ENCODE results near the gene WFIKKN1. TPM values are rescaled to one million over a fixed set of nuclear protein-coding genes. Genes with fewer than 3 reads are reported as not detected.

Gene WFIKKN1
- total RNA-seq, 4 donors from 2014 or later, result 2.3 to 13.1 (median 4.2) TPM

- no peak for DNase-seq
- H3K36me3 ChIP-seq, result no peaks in the 10 kb centered on the region
- 96% methylated on average over 12 of the region's 12 CpGs; no CpG with 5 or more reads in 1 of the 2 donors for WGBS, 2 donors (ENCODE audit: low coverage in 1 of 2)
- peaks cover 8 to 14% (median 12%) of the 10 kb centered on the region in 4 donors for H3K4me1 ChIP-seq
- no peak overlapping the region for H3K4me3 ChIP-seq
- intact Hi-C loops (cut with DNase I; ENCODE audit: low total_unique reads), result no loop called here
- H3K27ac ChIP-seq, result no peak overlapping the region
- H3K9me3 ChIP-seq, result no peaks in the 10 kb centered on the region
- in situ Hi-C loops (cut with MboI; ENCODE audit: low pct_ligation_motif_present in 1 of 4, low pct_unique_long_range_greater_than_20kb in 1 of 4, low sequenced_read_pairs in 3 of 4), result no loop called here
- TF ChIP-seq CTCF (IDR thresholded peaks at IDR 0.05) (no peak), EP300 (IDR thresholded peaks at IDR 0.05; ENCODE audit: low read depth) (no peak), POLR2AphosphoS5 (IDR thresholded peaks at IDR 0.05) (no peak), POLR2A (IDR thresholded peaks at IDR 0.05) (no peak)
- no peaks in the 10 kb centered on the region for H3K27me3 ChIP-seq
These were observed 23.2 kb downstream of the WFIKKN1 start for GRCh38 chr16:654034-654433.

- Histone ChIP-seq H3K4me3 (no peak overlapping the region), H3K36me3 (no peaks in the 10 kb centered on the region), H3K27ac (no peak overlapping the region), H3K9me3 (no peaks in the 10 kb centered on the region), H3K27me3 (no peaks in the 10 kb centered on the region), H3K4me1 (peaks cover 10 to 16% (median 14%) of the 10 kb centered on the region in 4 donors)
- DNase-seq, result no peak
- TF ChIP-seq POLR2A (IDR thresholded peaks at IDR 0.05) (no peak), EP300 (IDR thresholded peaks at IDR 0.05; ENCODE audit: low read depth) (no peak), CTCF (IDR thresholded peaks at IDR 0.05) (no peak), POLR2AphosphoS5 (IDR thresholded peaks at IDR 0.05) (no peak)
- intact Hi-C loops (cut with DNase I; ENCODE audit: low total_unique reads), result no loop called here
- WGBS, 2 donors (ENCODE audit: low coverage in 1 of 2), result 100% methylated on average over 11 of the region's 22 CpGs; no CpG with 5 or more reads in 1 of the 2 donors
- in situ Hi-C loops (cut with MboI; ENCODE audit: low pct_ligation_motif_present in 1 of 4, low pct_unique_long_range_greater_than_20kb in 1 of 4, low sequenced_read_pairs in 3 of 4), result no loop called here
These were observed 26.7 kb downstream of the WFIKKN1 start for GRCh38 chr16:657487-657886.

DNA sequence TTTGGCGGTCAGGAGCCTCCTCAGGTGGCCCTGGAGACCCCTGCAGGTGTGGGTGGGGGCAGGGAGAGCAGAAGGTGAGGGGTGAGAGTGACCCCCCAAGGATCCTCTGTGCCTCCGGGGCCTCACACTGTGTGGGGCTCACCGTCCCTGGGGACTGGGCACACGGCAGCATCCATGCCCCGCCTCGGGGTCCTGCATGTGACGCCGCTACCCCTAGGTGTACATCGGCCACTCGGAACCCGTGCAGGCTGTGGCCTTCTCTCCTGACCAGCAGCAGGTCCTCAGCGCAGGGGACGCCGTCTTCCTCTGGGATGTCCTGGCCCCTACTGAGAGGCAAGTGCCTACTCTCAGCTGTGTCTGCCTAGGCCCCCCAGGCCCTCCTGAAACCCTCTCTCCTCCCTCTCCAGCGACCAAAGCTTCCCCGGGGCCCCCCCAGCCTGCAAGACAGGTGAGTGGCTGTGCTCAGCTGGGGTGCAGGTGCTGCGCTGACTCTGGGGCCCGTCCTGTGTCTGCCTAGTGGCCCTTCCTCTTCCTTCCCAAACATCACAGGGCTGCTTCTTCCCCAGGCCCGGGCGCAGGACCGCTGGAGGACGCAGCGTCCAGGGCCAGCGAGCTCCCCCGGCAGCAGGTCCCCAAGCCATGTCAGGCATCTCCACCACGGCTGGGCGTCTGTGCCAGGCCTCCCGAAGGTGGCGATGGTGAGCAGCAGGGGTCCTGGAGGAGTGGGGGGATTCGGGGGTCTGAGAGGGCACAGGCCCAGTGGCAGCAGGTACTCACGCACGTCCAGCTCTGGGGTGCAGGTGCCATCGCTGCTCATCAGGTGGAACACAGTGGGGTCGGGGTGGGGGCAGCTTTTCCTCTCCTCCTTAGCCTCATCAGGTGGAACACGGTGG is 28.1 kb downstream of the WFIKKN1 start:
- H3K9me3 ChIP-seq, result no peaks in the 10 kb centered on the region
- TF ChIP-seq CTCF (IDR thresholded peaks at IDR 0.05) (no peak), POLR2A (IDR thresholded peaks at IDR 0.05) (no peak)
- in situ Hi-C loops (cut with MboI; ENCODE audit: low pct_ligation_motif_present in 1 of 4, low pct_unique_long_range_greater_than_20kb in 1 of 4, low sequenced_read_pairs in 3 of 4) (no loop called here), intact Hi-C loops (cut with DNase I; ENCODE audit: low total_unique reads) (no loop called here)
- DNase-seq, result no peak
- no peaks in the 10 kb centered on the region for H3K36me3 ChIP-seq
- H3K27me3 ChIP-seq, result no peaks in the 10 kb centered on the region
- no peak overlapping the region for H3K27ac ChIP-seq
- H3K4me1 ChIP-seq, result peaks cover 10 to 16% (median 14%) of the 10 kb centered on the region in 4 donors
- 93% methylated on average over 23 of the region's 35 CpGs; no CpG with 5 or more reads in 1 of the 2 donors for WGBS, 2 donors (ENCODE audit: low coverage in 1 of 2)
- H3K4me3 ChIP-seq, result no peak overlapping the region

- Histone ChIP-seq H3K4me3 (no peak overlapping the region), H3K9me3 (no peaks in the 10 kb centered on the region), H3K4me1 (peaks cover 10 to 16% (median 14%) of the 10 kb centered on the region in 4 donors), H3K36me3 (no peaks in the 10 kb centered on the region), H3K27me3 (no peaks in the 10 kb centered on the region), H3K27ac (peak overlapping the region in 1 of 4 donors; percentile 73)
- DNase-seq, result no peak
- WGBS, 2 donors (ENCODE audit: low coverage in 1 of 2), result 84% methylated on average over 20 of the region's 20 CpGs; no CpG with 5 or more reads in 1 of the 2 donors
- TF ChIP-seq CTCF (IDR thresholded peaks at IDR 0.05), result no peak
- no peak for TF ChIP-seq POLR2AphosphoS5 (IDR thresholded peaks at IDR 0.05)
- TF ChIP-seq POLR2A (IDR thresholded peaks at IDR 0.05), result no peak
- TF ChIP-seq EP300 (IDR thresholded peaks at IDR 0.05; ENCODE audit: low read depth), result no peak
- in situ Hi-C loops (cut with MboI; ENCODE audit: low pct_ligation_motif_present in 1 of 4, low pct_unique_long_range_greater_than_20kb in 1 of 4, low sequenced_read_pairs in 3 of 4), result no loop called here
- intact Hi-C loops (cut with DNase I; ENCODE audit: low total_unique reads), result loop anchor here (5.0 kb wide), 1 partner anchor 82 kb away; no protein-coding TSS in a partner anchor
These were observed 28.8 kb downstream of the WFIKKN1 start for GRCh38 chr16:659618-660017.
